ENCODE measurements around the gene CHMP1B. TPM values are rescaled to one million over a fixed set of nuclear protein-coding genes. Genes with fewer than 3 reads are reported as not detected.

CHMP1B gene
- total RNA-seq, 1 experiment from 2014 or later, result 39.7 TPM

DNA sequence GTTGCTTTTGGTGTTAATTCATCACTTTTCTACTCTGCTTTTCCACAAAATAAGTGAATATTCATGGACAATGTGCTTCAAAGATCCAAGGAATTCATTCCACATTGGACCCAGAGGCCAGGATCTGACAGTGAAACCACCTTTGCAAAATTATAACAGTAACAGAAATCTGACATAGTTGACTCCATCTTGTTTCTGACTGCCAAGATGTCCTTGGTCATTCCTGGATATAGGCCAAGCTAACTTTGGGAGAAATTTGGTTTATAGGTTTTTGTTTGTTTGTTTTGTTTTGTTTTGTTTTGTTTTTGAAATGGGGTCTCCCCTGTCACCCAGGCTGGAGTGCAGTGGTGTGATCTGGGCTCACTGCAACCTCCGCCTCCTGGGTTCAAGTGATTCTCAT, 46.6 kb downstream of the CHMP1B start:
- CTCF ChIA-PET, result no interaction called here
- Mint-ChIP-seq H3K36me3 (ENCODE audit: insufficient read depth, unreplicated experiment) (peaks cover 41% of the 10 kb centered on the region), H3K4me3 (ENCODE audit: unreplicated experiment) (no peak overlapping the region), H3K4me1 (ENCODE audit: insufficient read depth, unreplicated experiment) (peaks cover 5% of the 10 kb centered on the region), H3K27ac (ENCODE audit: low read depth, unreplicated experiment) (no peak overlapping the region), H3K27me3 (ENCODE audit: insufficient read depth, unreplicated experiment) (no peaks in the 10 kb centered on the region), H3K9me3 (ENCODE audit: unreplicated experiment) (no peaks in the 10 kb centered on the region)
- POLR2A ChIA-PET, result interaction anchor here (0.8 kb wide), 1 partner anchor 19 kb away, joined by 3 read pairs; no protein-coding TSS in a partner anchor
- BruUV-seq (replicated peaks), result no TSS peak
- no peak for DNase-seq (ENCODE audit: unreplicated experiment)
- TF ChIP-seq, protein P1, sequence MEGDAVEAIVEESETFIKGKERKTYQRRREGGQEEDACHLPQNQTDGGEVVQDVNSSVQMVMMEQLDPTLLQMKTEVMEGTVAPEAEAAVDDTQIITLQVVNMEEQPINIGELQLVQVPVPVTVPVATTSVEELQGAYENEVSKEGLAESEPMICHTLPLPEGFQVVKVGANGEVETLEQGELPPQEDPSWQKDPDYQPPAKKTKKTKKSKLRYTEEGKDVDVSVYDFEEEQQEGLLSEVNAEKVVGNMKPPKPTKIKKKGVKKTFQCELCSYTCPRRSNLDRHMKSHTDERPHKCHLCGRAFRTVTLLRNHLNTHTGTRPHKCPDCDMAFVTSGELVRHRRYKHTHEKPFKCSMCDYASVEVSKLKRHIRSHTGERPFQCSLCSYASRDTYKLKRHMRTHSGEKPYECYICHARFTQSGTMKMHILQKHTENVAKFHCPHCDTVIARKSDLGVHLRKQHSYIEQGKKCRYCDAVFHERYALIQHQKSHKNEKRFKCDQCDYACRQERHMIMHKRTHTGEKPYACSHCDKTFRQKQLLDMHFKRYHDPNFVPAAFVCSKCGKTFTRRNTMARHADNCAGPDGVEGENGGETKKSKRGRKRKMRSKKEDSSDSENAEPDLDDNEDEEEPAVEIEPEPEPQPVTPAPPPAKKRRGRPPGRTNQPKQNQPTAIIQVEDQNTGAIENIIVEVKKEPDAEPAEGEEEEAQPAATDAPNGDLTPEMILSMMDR (IDR thresholded peaks at IDR 0.05; ENCODE audit: unreplicated experiment), result no peak
- intact Hi-C loops (cut with micrococcal nuclease), result no loop called here

DNA sequence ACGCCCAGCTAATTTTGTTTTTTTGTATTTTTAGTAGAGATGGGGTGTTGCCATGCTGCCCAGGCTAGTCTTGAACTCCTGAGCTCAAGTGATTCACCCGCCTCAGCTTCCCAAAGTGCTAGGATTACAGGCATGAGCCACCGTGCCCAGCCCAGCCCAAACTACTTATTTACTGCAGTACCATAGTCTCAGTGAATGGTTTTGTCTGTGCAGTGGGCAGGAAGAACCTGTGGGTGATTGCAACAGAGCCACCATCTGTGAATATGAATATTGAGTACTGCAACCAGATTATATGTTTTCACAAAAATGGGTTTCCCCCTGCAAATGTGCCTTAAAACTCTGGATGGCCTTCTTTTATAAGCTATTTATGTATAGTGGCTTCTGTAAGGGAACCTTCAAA, 47.9 kb downstream of the CHMP1B start:
- H3K36me3 Mint-ChIP-seq (ENCODE audit: insufficient read depth, unreplicated experiment), result peaks cover 41% of the 10 kb centered on the region
- intact Hi-C loops (cut with micrococcal nuclease), result no loop called here
- no peak overlapping the region for H3K27ac Mint-ChIP-seq (ENCODE audit: low read depth, unreplicated experiment)
- no peaks in the 10 kb centered on the region for H3K9me3 Mint-ChIP-seq (ENCODE audit: unreplicated experiment)
- H3K27me3 Mint-ChIP-seq (ENCODE audit: insufficient read depth, unreplicated experiment), result no peaks in the 10 kb centered on the region
- no peak for DNase-seq (ENCODE audit: unreplicated experiment)
- no TSS peak for BruUV-seq (replicated peaks)
- TF ChIP-seq, protein P1 (IDR thresholded peaks at IDR 0.05; ENCODE audit: unreplicated experiment), result no peak
- no peak overlapping the region for H3K4me3 Mint-ChIP-seq (ENCODE audit: unreplicated experiment)
- no peaks in the 10 kb centered on the region for H3K4me1 Mint-ChIP-seq (ENCODE audit: insufficient read depth, unreplicated experiment)
- POLR2A ChIA-PET, result interaction anchor here (0.6 kb wide), 1 partner anchor 87 kb away, joined by 3 read pairs; no protein-coding TSS in a partner anchor
- CTCF ChIA-PET, result interaction anchor here (0.6 to 1.4 kb wide), 3 partner anchors 8 to 166 kb away, joined by 3 to 5 read pairs (median 3); no protein-coding TSS in a partner anchor

DNA sequence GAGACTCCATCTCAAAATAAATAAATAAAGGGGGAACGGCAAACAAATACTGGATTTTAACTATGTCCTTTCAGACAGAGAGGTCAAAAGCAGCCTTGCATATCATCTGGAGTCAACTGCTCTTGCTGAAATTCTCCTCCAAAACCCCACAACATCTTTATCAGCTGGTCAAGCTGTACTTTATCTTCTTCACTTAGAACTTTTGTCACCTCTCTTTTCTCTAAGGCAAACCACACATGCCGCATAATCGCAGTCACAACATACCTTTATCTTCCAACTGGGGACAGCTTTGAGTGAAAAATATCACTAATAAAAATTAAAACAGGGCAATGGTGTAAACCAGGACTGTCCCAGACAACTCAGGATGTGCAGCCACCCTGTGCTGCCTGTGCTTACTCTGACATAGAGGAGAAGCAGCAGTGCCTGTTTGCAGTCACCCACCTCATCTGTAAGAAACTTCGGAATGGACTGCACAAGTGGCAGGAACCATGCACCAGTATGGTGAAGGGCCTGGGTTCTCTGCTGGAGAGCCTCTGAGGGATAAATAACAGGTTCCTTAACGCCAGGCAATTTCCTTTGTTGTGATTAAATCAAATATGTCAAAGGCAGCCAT, 50.7 kb downstream of the CHMP1B start:
- H3K9me3 Mint-ChIP-seq (ENCODE audit: unreplicated experiment), result no peaks in the 10 kb centered on the region
- TF ChIP-seq, protein P1 (IDR thresholded peaks at IDR 0.05; ENCODE audit: unreplicated experiment), result no peak
- DNase-seq (ENCODE audit: unreplicated experiment), result no peak
- no peaks in the 10 kb centered on the region for H3K27me3 Mint-ChIP-seq (ENCODE audit: insufficient read depth, unreplicated experiment)
- no peaks in the 10 kb centered on the region for H3K4me1 Mint-ChIP-seq (ENCODE audit: insufficient read depth, unreplicated experiment)
- peaks cover 29% of the 10 kb centered on the region for H3K36me3 Mint-ChIP-seq (ENCODE audit: insufficient read depth, unreplicated experiment)
- BruUV-seq (replicated peaks), result no TSS peak
- H3K27ac Mint-ChIP-seq (ENCODE audit: low read depth, unreplicated experiment), result no peak overlapping the region
- ChIA-PET POLR2A (interaction anchor here (1.2 kb wide), 1 partner anchor 23 kb away, joined by 3 read pairs; no protein-coding TSS in a partner anchor), CTCF (no interaction called here)
- intact Hi-C loops (cut with micrococcal nuclease), result no loop called here
- no peak overlapping the region for H3K4me3 Mint-ChIP-seq (ENCODE audit: unreplicated experiment)

DNA sequence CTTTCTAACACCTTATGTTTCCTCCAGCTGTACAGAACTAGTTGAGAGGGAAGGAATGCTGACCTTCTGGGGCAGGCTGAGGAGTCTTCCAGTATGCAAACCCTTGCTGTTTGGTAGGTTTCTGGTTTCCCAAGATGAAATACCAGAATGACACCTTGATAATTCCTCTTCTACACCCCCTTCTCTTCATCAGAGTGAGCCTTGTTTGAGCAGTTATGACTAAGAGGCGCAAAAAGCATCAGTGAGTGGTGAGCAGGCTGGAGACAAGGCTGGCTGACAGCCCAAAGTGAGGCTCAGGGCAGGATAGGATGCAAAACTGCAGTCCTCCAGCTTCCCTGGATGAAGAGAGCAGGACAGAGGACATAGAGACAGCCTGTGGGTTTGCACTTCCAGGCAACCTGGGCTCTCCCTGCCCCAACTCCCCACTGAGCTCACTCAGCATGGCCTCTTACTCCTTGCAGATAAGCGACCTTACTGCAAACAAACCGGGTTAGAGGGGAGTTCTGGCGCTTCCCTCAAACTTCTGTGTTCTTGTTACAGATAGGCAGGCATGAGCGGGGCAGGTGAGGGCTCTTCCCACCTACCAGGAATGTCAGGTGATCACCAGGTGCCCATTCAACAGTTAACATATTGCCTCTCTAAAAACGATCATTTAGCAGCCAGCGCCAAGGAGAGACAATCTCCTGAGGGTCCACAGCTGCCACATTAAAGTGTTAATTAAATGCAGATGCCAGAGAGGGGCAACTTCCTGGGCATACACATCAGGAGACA, 51.5 kb downstream of the CHMP1B start:
- TF ChIP-seq, protein P1 (IDR thresholded peaks at IDR 0.05; ENCODE audit: unreplicated experiment), result no peak
- no peaks in the 10 kb centered on the region for H3K9me3 Mint-ChIP-seq (ENCODE audit: unreplicated experiment)
- peaks cover 28% of the 10 kb centered on the region for H3K36me3 Mint-ChIP-seq (ENCODE audit: insufficient read depth, unreplicated experiment)
- H3K4me1 Mint-ChIP-seq (ENCODE audit: insufficient read depth, unreplicated experiment), result no peaks in the 10 kb centered on the region
- ChIA-PET POLR2A (interaction anchor here (1.2 kb wide), 1 partner anchor 22 kb away, joined by 3 read pairs; no protein-coding TSS in a partner anchor), CTCF (interaction anchor here (0.6 kb wide), 1 partner anchor 749 kb away, joined by 4 read pairs; no protein-coding TSS in a partner anchor)
- no TSS peak for BruUV-seq (replicated peaks)
- no peak overlapping the region for H3K4me3 Mint-ChIP-seq (ENCODE audit: unreplicated experiment)
- intact Hi-C loops (cut with micrococcal nuclease), result no loop called here
- no peak for DNase-seq (ENCODE audit: unreplicated experiment)
- H3K27ac Mint-ChIP-seq (ENCODE audit: low read depth, unreplicated experiment), result no peak overlapping the region
- H3K27me3 Mint-ChIP-seq (ENCODE audit: insufficient read depth, unreplicated experiment), result no peaks in the 10 kb centered on the region

All from MCF 10A (cell line).